ENCODE measurements around the gene FGD4. TPM values are rescaled to one million over a fixed set of nuclear protein-coding genes. Genes with fewer than 3 reads are reported as not detected.

The FGD4 gene
- total RNA-seq, 2 donors from 2014 or later = 24.5 to 26.7 TPM

DNA sequence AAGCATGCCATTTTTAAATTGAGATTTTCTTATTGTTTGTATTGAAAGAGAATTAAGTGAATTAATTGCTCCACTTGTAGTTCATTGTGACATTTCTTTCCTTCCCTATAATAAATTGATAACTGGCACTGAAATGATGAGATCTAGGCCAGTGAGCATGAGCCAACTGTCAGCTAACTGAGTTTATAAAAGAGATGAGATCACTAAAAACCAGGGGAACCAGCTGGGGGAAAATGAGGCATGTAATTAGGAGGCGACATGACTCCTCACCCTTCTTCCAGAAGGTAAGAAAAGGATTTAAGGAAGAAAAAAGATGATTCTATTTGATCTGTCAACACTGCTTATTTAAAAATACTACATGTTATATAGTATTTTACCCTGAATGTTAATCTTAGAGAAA lies 175.2 kb downstream of the FGD4 start:
- no peak for DNase-seq (ENCODE audit: low spot score)
- intact Hi-C loops (cut with DNase I) = no loop called here

DNA sequence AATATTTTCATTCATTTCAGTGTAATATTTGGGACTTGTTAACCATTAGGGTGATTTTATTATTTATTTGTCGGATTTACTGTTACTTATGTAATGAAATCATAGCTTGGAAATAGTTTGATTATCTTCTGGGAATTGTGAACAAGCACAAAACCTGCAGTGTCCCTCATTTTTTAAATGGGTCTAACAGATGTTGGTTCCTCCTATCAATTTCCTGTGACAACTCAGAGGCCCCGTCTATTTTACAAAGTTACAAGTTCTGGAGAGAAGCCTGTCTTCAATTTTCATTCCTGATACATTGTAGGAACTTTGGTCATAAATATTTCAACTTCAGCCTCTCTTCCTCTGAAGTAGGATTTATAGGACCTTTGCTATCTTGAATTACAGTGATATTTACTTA lies 178.0 kb downstream of the FGD4 start:
- intact Hi-C loops (cut with DNase I) = no loop called here

DNA sequence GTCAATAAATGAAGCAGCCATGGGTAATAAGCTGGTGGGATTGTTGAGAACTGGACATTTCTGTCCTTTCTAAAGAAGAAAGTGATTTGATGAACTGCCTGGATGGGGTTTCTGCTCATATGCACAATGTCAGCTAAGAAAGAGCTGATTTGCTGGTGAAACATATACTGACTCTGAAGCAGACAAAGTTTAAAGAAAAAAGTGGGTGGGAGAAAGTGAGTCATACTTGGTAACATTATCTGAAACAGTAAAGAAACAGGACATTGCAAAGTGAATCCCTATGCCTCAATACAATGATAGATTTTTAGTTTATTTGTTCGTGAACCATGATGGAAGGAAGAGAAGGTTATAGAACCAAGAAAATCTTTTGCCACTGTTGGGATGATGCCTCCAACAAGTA lies 184.2 kb downstream of the FGD4 start:
- DNase-seq (ENCODE audit: low spot score) = no peak
- intact Hi-C loops (cut with DNase I) = no loop called here

More for the DNA sequence above, 178.0 kb downstream of the FGD4 start:
- no peak for DNase-seq (ENCODE audit: low spot score)

DNA sequence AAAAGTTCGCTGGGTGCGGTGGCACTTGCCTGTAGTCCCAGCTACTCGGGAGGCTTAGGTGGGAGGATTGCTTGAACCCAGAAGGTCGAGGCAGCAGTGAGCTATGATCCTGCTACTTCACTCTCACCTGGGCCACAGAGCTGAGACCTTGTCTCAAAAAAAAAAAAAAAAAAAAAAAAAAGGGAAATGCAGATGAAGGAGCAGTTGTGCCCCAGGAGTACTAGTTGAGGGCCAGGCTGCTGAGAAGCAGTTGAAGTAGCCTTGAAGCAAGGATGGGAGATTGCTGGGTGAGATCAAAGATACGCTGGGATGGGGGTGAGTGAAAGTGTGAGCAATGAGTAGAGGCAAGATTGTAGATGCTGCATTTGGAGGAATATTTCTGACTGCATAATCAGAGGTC lies 186.3 kb downstream of the FGD4 start:
- intact Hi-C loops (cut with DNase I) = no loop called here

DNA sequence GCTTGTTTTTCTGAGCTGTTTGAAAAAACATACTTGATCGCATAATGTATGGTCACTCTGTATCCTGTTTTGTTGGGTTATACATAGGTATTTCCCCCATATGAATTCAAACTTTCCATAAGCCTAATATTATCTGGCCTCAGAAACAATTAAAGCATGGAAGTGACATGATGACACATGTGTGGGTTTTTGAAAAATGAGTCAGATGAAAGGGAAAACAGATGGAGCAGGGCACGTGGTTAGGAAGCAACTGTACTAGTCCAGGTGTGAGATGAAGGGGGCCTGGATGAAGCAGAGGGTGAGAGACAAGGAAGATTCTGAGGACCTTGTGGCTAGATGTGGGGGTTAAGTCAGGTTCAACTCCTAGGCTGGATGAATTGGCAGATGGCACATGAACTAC lies 187.0 kb downstream of the FGD4 start:
- intact Hi-C loops (cut with DNase I) = no loop called here
- no peak for DNase-seq (ENCODE audit: low spot score)

More for the DNA sequence above, 186.3 kb downstream of the FGD4 start:
- no peak for DNase-seq (ENCODE audit: low spot score)

DNA sequence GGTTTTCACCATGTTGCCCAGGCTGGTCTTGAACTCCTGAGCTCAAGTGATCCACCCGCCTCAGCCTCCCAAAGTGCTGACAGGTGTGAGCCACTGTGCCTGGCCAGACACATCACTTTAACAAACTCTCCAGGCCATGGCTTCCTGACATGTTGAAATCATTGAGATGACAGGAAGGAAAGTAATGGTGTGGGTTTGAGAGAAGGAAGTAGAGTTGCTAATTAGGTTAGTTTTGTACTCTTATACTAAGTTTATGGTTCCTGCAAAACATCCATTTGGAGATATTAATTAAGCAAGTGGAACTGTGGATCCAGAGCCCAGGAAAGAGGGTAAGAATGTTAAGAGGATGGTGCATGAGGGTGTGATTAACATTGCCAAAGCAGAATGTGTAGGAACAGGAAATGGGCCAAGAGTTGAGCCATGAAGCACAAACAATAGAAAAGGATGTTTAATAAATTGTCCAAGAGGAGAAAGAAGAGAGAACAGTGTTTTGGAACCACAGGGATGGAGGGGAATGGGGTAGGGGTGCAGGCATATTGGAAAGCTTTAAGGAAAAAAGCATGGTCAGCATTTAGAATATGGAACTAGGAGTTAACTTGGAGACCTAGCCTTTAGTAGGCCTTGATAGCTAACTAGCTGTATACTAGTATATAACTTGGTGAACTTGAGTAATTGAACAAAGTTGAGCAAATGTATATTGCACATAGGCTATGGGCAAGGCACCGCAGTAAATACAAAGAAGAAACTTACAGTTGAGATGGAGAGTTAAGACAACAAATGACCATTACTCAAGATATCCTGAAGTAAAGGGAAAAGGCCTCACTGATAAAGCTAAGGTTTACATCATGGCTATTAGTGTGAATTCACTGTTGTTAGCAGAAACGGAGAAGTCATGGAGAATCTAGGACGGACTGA lies 188.5 kb downstream of the FGD4 start:
- DNase-seq (ENCODE audit: low spot score) = no peak
- intact Hi-C loops (cut with DNase I) = no loop called here

DNA sequence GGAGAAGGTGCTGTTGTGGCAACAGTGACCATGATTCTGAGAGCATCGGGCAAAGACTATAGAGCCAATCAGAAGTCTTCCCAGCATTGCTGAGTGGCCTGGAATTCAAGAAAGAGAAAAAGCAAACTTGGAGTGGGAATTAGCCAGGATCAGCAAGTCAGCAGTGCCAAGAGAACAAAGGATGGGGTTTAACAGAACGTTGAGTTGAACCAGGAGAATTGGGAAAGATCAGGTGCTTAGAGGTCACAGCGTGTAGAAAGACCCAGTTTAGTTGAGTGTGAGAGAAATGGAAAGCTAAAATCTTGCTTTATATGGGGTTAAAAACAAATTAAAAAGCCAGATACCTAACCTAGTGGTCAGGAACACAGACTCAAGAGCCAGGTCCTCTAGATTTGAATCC lies 189.2 kb downstream of the FGD4 start:
- DNase-seq (ENCODE audit: low spot score) = no peak
- intact Hi-C loops (cut with DNase I) = no loop called here

DNA sequence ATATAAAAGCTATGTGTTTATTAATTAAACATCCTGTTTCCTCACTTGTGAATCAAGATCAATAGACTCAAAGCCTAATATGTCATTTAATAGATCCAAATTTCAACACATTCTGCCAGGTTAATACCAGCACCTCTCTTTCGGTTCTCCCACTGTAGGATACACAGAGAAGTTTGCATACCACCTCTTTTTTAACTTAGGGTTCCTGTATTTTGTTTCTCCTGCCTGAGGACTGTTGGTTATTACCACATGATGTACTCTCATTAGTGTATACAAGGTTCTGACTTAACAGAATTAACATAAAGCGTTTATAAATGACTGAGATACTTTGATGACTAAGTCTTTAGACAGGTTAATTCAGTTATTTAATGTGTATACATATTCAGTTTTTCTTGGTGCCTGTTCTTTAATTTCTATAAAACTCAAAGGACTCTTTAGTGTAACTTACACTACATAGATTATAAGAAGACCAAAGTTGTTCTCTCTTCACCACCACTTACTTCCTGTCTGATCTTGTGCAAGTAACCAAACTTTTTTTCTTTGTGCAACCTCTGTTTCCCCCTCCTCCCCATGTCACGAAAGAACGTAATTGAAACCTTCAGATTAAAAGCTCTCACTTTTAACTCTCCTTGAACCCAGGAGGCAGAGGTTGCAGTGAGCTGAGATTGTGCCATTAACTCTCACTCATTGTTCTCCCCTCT lies 190.0 kb downstream of the FGD4 start:
- no peak for DNase-seq (ENCODE audit: low spot score)
- intact Hi-C loops (cut with DNase I) = no loop called here

DNA sequence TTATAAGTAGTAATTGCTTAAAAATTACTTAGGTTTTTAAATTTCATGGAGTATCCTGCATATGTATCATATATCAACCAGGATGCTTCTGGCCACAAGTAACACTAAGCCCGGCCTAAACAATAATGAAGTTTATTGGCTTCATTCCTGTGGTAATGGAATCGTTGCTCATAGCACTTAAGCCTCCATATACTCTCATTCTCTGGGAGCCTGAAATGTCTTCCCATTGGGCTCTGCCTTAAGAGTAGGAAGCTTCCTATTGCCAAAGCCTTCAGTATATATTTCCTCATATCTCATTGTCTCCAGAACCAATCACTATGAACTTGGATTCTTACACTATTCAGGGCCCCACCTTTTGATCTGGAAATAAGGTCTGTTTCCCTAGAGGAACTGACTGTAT lies 195.9 kb downstream of the FGD4 start:
- DNase-seq (ENCODE audit: low spot score) = no peak
- intact Hi-C loops (cut with DNase I) = loop anchor here in 1 of 2 donors (10.0 kb wide), 1 partner anchor 1240 kb away; no protein-coding TSS in a partner anchor

DNA sequence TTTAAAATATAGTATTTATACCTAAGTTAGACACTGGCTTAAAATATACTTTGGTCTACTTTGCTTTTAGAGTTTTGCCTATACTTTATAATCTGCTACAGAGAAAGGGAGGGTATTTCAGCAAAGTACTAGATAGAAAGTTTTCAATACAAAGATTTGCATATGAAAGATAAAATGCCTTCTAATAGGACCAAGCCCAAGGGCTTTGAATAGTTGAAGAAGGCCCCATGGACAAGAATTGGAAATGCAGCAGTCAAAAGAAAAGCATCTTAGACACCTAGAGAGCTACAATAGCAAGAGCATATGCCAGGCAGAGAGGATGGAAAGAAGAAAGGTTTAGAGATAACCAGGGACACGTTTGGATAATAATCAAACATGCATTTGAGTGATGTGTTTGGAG lies 196.7 kb downstream of the FGD4 start:
- no peak for DNase-seq (ENCODE audit: low spot score)
- intact Hi-C loops (cut with DNase I) = loop anchor here in 1 of 2 donors (10.0 kb wide), 1 partner anchor 1241 kb away; no protein-coding TSS in a partner anchor

DNA sequence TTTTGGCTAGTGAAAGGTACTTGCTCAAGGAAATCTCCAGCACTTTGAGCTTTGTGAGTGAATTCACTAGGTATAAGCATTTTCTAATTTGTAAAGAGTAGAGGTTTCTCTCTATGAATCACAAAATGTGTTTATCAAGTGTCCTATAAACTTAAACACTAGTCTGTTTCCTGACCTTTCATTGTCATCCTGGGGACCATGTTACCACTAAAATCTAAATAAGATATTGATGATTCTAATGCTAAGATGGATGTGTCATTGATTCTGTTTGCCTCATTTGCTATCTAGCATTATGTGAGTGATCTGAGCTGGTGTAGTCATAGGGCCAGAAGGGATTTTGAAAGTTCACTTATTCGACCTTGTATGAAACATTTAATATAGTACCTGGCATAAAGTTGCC lies 199.3 kb downstream of the FGD4 start:
- intact Hi-C loops (cut with DNase I) = loop anchor here in 1 of 2 donors (10.0 kb wide), 1 partner anchor 1244 kb away; no protein-coding TSS in a partner anchor
- no peak for DNase-seq (ENCODE audit: low spot score)

DNA sequence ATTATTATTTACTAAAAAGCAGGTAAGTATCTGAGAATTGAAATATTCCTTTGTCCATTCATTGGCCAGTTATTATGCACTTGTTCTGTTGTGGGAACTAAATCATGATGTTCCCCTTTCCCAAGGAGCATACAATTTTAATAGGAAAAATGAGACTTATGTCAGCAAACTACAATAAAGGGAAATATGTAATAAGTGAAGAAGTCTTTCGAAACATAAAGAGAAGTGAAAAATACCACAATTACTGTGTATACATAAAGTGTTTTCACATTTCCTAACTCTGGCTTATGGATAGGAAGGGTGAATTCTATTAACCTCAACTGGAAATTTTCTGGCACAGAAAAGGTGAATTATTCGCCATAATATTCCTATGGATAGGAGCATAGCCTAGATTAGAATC lies 201.3 kb downstream of the FGD4 start:
- no peak for DNase-seq (ENCODE audit: low spot score)
- intact Hi-C loops (cut with DNase I) = no loop called here

DNA sequence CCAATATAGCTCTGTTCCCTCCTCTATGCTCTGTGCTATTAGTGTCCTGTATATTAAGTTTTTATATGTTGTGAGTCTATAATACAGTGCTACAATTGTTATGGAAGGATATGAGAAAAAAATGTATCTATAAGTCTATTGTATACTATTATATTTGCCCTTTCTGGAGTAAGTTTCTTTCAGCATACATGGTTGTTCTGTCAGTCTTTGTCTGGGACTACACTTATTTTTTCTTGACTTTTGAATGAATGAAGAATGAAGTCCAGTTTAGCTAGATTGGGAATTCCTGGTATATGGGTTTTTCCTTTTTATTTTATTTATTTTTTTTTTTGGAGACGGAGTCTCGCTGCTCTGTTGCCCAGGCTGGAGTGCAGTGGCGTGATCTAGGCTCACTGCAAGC lies 203.7 kb downstream of the FGD4 start:
- intact Hi-C loops (cut with DNase I) = no loop called here
- no peak for DNase-seq (ENCODE audit: low spot score)

DNA sequence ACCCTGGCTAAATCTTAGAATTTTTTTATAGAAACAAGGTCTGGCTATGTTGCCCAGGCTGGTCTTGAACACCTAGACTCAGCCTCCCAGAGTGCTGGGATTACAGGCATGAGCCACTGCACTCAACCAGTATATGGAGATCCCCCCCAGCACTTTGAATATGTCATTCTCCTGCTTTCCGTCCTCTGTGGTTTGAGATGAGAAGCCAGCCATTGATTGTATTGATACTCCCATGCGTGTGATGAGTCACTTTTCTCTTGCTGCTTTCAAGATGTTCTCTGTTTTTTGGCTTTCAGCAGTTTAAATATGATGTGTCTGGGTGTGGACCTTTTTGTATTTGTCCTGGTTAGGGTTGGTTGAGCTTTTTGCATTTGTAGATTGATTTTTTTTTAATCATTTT lies 204.5 kb downstream of the FGD4 start:
- intact Hi-C loops (cut with DNase I) = no loop called here
- DNase-seq (ENCODE audit: low spot score) = no peak

DNA sequence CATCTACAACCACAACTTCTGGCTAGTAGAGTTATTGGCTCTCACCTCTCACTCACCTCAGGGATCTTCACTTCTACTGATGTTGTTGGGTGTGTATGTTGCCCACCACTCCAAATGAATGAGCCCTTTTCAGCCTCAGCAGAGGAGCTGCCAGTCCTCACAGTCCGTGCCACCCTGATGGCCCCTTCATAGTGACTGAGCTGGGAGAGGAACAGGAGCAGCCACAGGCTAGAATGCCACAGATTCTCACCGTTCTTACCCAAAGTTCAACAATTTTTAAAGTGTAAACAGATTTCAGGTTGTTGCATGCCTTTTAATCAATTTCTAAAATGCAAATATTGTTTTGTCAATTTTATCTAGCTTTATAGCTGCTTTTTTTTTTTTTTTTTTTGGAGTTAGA lies 205.2 kb downstream of the FGD4 start:
- intact Hi-C loops (cut with DNase I) = no loop called here

DNA sequence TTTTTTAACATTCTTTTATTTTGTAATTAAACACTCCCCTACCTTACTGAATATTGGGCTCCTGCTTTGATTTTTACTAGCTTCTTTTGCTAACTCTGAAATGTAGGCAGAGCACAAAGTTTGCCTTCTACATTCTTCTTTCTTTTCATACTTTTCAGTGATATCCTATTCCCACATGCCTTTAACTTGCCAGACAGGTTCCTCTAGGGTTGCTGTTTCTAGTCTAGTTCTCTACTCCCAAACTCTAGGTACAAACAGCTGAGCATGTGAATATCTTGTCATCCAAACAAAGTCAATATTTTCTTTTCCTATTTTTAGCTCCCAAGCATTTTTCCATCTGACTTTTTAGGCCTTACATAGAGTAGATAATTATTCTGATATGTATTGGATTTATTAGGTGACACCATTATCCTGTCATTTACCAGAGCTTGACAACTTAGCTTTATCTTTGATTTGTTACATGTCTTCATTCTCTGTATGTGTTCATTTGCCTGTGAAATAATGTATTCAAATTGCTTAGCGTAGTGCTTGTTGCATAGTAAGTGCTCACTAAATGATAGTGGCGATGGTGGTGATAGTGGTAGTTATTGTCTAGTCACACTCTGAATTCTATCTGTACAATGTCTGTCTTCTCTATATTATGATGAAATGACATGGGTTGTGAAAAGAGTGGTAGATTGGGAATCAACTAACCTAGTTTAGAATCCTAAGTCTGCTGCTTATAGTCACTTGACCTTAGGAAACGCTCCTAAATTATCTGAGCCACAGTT lies 206.2 kb downstream of the FGD4 start:
- DNase-seq (ENCODE audit: low spot score) = no peak
- intact Hi-C loops (cut with DNase I) = no loop called here

More for the DNA sequence above, 205.2 kb downstream of the FGD4 start:
- DNase-seq (ENCODE audit: low spot score) = no peak

DNA sequence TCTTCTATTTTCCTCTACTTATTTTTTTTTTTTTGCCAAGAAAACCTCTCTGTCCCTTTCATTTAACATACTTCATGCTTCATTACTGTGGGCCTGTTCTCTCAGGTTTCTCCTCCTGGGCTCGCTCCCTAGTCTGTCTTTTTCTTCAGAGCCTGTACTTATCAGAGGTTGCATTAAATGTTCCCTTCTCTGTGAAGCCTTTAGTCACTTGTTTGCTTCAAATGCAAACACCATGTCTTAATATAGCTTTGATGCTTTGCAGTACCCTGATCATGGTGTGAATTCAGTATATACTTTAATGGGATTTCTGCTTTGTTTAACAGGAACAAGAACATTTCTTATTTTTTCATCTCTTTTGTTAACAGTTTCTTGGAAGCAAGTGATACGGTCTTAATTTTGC lies 207.1 kb downstream of the FGD4 start:
- DNase-seq (ENCODE audit: low spot score) = no peak
- intact Hi-C loops (cut with DNase I) = no loop called here

DNA sequence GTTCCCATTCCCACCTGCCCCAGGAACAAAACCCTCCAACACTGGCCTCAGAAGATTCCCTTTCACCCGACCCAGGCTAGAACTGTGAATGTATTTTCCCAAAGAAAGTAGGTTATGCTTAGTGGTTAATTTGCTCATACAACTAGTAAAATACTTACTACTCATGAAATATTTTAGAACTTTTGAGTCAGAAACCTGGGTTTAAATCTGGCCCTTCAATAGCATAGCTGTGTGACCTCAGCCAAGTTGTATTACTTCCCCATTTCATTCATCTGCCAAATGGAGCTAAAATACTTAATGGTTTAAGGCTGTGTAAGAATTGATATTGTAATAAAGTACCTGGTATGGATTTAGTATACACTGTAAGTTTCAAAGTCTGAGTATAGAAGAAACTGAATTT lies 210.6 kb downstream of the FGD4 start:
- DNase-seq (ENCODE audit: low spot score) = no peak
- intact Hi-C loops (cut with DNase I) = no loop called here

DNA sequence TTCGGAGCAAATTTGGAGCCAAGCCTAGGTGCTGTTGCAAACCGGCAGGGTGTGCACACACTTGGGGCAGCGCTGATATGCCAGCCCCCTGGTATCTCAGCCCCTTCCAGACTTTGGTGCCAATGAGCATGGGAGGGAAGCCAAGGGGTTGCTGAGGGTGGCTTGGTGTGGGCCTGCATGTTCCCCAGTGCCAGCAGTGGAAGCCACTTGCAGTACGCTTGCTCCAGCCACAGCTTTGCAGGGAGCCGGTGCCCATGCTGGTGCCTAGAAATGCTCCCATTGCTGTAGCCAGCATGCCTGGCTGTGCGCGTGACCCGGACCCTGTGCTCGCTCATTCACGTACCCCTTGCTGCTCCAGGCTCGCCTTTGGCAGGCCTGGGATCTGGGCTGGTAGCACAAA lies 212.6 kb downstream of the FGD4 start:
- no peak for DNase-seq (ENCODE audit: low spot score)
- intact Hi-C loops (cut with DNase I) = no loop called here

Data from posterior vena cava (tissue), 2 donors.